ENCODE results near the gene SETD2. TPM values are rescaled to one million over a fixed set of nuclear protein-coding genes. Genes with fewer than 3 reads are reported as not detected.
A peak's percentile ranks its signal among the peaks of the same experiment; 100 is the strongest.

SETD2 gene
- total and polyA plus RNA-seq, 2 of the 8 experiments (the other 6 are each of a cell fraction or from before 2014, with no cell fraction given), result 15.7 to 46.3 TPM

DNA sequence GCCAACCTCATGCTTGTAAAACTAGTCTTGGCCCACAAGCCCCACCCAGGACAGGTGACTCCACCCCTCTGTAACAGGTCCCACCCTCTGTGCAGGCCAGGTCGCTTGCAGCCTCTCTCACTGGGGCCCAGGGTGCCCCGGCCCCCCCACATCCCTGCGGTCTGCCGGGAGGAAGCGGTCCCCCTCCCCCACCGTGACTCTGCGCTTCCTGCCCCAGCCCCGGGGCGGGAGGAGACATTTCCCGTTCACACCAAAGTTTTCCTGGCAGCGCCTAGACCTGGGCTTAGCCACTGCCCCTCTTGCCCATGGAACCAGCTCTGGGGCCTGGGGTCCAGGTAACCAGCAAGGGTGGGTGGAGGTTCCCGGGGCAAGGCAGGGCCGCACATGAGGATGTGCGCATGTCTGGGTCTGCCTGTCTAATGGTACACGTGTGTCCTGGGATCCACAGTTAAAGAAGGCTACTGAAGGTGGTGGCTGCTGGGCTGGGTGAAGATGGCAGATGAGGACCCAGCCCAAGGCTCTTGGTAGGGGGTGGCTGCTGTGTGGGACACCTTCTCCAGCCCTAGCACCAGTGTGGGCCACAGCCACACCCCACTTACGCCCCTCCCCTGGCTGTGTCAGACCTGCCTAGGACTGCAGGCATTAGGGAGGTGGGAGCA lies 176.0 kb downstream of the SETD2 start:
- ChIA-PET POLR2A (ENCODE audit: partially characterized antibody) (interaction anchor here (0.6 to 1.5 kb wide), 6 partner anchors 8 to 44 kb away, joined by 3 to 4 read pairs (median 3); partner anchors contain the start of genes CCDC12 and NBEAL2), CTCF (ENCODE audit: partially characterized antibody) (interaction anchor here (0.6 to 13.0 kb wide), 7 partner anchors 15 to 121 kb away, joined by 3 to 130 read pairs (median 5); no protein-coding TSS in a partner anchor)
- H3K9me3 ChIP-seq (ENCODE audit: insufficient read depth in 2 of 2, low read depth in 1 of 2, low read length in 1 of 2), result no peaks in the 10 kb centered on the region
- no peak overlapping the region for H3K23ac ChIP-seq (ENCODE audit: insufficient read length)
- peak overlapping the region; percentile 96 for H2BK12ac ChIP-seq (ENCODE audit: low read depth, low read length)
- no peaks in the 10 kb centered on the region for H3K23me2 ChIP-seq (ENCODE audit: low read depth, low read length)
- FAIRE-seq, result no peak
- no peak overlapping the region for H2BK20ac ChIP-seq (ENCODE audit: low read length)
- H4K91ac ChIP-seq (replicated peaks; ENCODE audit: insufficient read length, low read length), result peak overlapping the region; percentile 67
- no peaks in the 10 kb centered on the region; a peak in 1 of 4 replicates for H3K79me2 ChIP-seq (ENCODE audit: control insufficient read depth in 1 of 2, insufficient read depth in 2 of 2, low read length in 2 of 2)
- no peak overlapping the region; a peak in 1 of 4 replicates for H3K4me2 ChIP-seq (ENCODE audit: insufficient read depth in 1 of 2, low read depth in 2 of 2, low read length in 2 of 2)
- peak; percentile 80; the same call in 1 of the 2 replicates for TF ChIP-seq BACH1 (IDR thresholded peaks at IDR 0.05; ENCODE audit: low read length)
- 0 out of 3 replicates have a peak, but pooled peaks of 1 of the 2 experiments have one; percentile 39 for TF ChIP-seq EP300 (IDR thresholded peaks at IDR 0.05; ENCODE audit: borderline replicate concordance in 1 of 2, low read depth in 2 of 2, low read length in 2 of 2)
- TF ChIP-seq MAFK (IDR thresholded peaks at IDR 0.05; ENCODE audit: low read depth, low read length), result peak; percentile 56; the same call in 1 of the 2 replicates
- no peak for TF ChIP-seq KDM1A (IDR thresholded peaks at IDR 0.05; ENCODE audit: borderline replicate concordance, low read length)
- TF ChIP-seq POU5F1 (IDR thresholded peaks at IDR 0.05; ENCODE audit: low read depth, low read length), result no peak
- H4K20me1 ChIP-seq (replicated peaks in 1 of 2; ENCODE audit: control insufficient read depth in 1 of 2, insufficient read depth in 2 of 2, low read length in 2 of 2), result peaks cover 4 to 12% of the 10 kb centered on the region in 2 experiments
- no peak overlapping the region for H3K4me3 ChIP-seq (ENCODE audit: extremely low read depth in 1 of 4, insufficient read depth in 2 of 4, low read depth in 3 of 4, low read length in 4 of 4)
- H3K27me3 ChIP-seq (replicated peaks in 1 of 4; ENCODE audit: control insufficient read depth in 3 of 4, extremely low read depth in 1 of 4, insufficient read depth in 3 of 4, low read length in 3 of 4), result 0 out of 7 replicates have a peak, but pooled peaks cover 0 to under 1% (median 0%) of the 10 kb centered on the region in 4 experiments
- H2BK120ac ChIP-seq (replicated peaks; ENCODE audit: low read depth, low read length), result peak overlapping the region; percentile 26
- peak overlapping the region; percentile 82 for H3K4ac ChIP-seq (replicated peaks; ENCODE audit: insufficient read length, low read depth, low read length)
- peaks cover 0 to 23% (median 8%) of the 10 kb centered on the region in 4 experiments; a peak in 6 of 7 replicates for H3K4me1 ChIP-seq (replicated peaks in 1 of 4; ENCODE audit: control insufficient read depth in 3 of 4, insufficient read depth in 4 of 4, low read length in 3 of 4)
- no peak overlapping the region for H3K14ac ChIP-seq (ENCODE audit: insufficient read length)
- peak overlapping the region; percentile 97 for H2BK5ac ChIP-seq (ENCODE audit: low read depth, low read length)
- H2AK5ac ChIP-seq (ENCODE audit: low read depth, low read length), result peak overlapping the region; percentile 95; the same call in 1 of the 2 replicates
- no peak overlapping the region for H4K5ac ChIP-seq (ENCODE audit: insufficient read length, low read depth, low read length)
- H3K79me1 ChIP-seq (ENCODE audit: low read depth, low read length), result no peaks in the 10 kb centered on the region
- 0 out of 2 replicates have a peak overlapping the region, but pooled peaks have one; percentile 2 for H3K27ac ChIP-seq (ENCODE audit: low read depth, low read length)
- no peak overlapping the region; the same call in 1 of the 2 replicates for H4K8ac ChIP-seq (ENCODE audit: extremely low read depth, insufficient read depth, low read length)
- no peak overlapping the region for H3K56ac ChIP-seq (replicated peaks; ENCODE audit: insufficient read length, low read depth, low read length)
- H3K36me3 ChIP-seq (ENCODE audit: control insufficient read depth in 2 of 4, insufficient read depth in 4 of 4, low read length in 3 of 4), result no peaks in the 10 kb centered on the region; a peak in 1 of 8 replicates
- peak in 1 of 2 experiments; percentile 71 for DNase-seq (ENCODE audit: low read depth in 1 of 2, low spot score in 2 of 2)
- peak overlapping the region in 2 of 4 experiments; percentile 4 to 6; a peak in 2 of 7 replicates for H3K9ac ChIP-seq (replicated peaks in 1 of 4; ENCODE audit: extremely low read depth in 1 of 4, low read depth in 3 of 4, low read length in 3 of 4)
- H3K18ac ChIP-seq (ENCODE audit: extremely low read depth, low read length), result peak overlapping the region; percentile 92
- no peak overlapping the region for H2AFZ ChIP-seq (ENCODE audit: low read length)
- 71% methylated on average over 11 of the region's 16 CpGs; no CpG with 5 or more reads in 1 of the 2 experiments for WGBS, 2 experiments (ENCODE audit: extremely low coverage in 1 of 2, insufficient coverage in 1 of 2, insufficient read length in 1 of 2, insufficient replicate concordance in 2 of 2, low coverage in 1 of 2, low lambda C conversion rate in 2 of 2, missing lambda C conversion rate in 1 of 2)
- H2BK15ac ChIP-seq (ENCODE audit: low read length), result peak overlapping the region; percentile 93; the same call in 1 of the 2 replicates

Data from H1 (cell line).